Measurements from ENCODE around the gene KRTAP4-6.

DNA sequence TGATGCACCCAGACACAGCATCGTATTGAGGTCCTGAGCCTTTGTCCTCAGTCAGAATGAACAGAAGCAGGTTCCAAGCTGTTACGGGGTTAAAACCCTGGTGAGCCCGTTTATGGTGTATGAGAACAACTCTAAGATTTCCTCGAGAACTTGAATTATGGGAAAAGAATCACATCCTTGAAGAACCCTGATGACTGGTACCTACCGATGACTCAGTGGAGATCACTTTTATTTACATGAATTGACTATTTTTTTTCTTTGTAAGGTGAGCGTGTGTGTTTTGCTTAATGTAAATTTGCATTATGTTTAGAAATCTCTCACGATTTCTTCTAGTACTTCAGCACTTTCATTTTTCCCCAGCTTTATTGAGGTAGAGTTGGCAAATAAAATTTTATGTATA, 23.5 kb upstream of the KRTAP4-6 start:
- no peak for TF ChIP-seq POLR2A (IDR thresholded peaks at IDR 0.05)
- TF ChIP-seq, protein P1, sequence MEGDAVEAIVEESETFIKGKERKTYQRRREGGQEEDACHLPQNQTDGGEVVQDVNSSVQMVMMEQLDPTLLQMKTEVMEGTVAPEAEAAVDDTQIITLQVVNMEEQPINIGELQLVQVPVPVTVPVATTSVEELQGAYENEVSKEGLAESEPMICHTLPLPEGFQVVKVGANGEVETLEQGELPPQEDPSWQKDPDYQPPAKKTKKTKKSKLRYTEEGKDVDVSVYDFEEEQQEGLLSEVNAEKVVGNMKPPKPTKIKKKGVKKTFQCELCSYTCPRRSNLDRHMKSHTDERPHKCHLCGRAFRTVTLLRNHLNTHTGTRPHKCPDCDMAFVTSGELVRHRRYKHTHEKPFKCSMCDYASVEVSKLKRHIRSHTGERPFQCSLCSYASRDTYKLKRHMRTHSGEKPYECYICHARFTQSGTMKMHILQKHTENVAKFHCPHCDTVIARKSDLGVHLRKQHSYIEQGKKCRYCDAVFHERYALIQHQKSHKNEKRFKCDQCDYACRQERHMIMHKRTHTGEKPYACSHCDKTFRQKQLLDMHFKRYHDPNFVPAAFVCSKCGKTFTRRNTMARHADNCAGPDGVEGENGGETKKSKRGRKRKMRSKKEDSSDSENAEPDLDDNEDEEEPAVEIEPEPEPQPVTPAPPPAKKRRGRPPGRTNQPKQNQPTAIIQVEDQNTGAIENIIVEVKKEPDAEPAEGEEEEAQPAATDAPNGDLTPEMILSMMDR (IDR thresholded peaks at IDR 0.05) = no peak
